ENCODE data around the gene FARSA.

DNA sequence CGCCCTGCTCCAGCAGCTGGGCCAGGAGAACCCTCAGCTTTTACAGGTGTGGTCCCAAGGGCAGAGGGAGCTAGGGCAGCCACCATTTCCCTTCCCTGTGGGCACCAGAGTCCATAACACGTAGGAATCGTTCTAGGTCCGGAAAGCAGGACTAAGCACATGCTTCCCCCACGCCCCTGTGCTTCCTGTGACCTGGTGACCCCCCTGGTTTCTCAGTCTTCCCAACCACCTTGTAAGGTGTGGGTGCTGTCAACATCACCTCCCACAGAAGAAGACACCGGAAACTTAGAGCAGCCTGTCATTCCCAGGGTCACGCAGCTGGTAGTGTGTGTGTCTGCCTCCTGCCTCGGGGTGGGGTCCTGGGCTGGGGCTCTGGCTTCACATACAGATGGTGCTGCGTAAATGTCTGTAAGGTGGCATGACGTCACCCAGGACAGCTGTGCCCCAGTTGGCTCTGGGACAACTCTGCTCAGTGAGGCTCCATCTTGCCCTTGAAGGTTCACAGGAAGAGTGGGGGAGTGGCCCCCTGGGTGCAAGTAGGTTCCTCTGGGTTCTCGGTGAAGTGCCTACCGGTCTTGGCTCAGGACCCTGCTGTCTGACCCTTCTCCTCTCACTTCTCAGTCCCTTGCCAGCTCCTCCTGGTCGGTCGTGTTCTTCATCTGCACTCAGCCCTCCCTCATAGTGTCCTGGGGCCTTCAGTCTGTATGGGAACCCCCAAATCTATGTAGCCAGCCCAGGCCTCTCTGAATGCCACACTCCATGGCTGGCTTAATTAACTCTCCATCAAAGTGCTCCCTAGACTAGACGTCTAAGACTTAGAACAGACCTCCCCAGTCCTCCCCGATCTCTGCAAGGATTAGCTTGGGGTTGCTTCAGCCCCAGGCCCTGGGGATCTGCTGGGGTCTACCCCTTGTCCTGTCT lies 16.1 kb upstream of the FARSA start:
- TF ChIP-seq, protein P1, sequence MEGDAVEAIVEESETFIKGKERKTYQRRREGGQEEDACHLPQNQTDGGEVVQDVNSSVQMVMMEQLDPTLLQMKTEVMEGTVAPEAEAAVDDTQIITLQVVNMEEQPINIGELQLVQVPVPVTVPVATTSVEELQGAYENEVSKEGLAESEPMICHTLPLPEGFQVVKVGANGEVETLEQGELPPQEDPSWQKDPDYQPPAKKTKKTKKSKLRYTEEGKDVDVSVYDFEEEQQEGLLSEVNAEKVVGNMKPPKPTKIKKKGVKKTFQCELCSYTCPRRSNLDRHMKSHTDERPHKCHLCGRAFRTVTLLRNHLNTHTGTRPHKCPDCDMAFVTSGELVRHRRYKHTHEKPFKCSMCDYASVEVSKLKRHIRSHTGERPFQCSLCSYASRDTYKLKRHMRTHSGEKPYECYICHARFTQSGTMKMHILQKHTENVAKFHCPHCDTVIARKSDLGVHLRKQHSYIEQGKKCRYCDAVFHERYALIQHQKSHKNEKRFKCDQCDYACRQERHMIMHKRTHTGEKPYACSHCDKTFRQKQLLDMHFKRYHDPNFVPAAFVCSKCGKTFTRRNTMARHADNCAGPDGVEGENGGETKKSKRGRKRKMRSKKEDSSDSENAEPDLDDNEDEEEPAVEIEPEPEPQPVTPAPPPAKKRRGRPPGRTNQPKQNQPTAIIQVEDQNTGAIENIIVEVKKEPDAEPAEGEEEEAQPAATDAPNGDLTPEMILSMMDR (IDR thresholded peaks at IDR 0.05), result no peak
- no peak for TF ChIP-seq POLR2A (IDR thresholded peaks at IDR 0.05)
